SK-N-MC (cell line): ENCODE measurements around the gene SEMA3B.

Source experiments
- EZH2 ChIP-seq: fragments of 200-600 bp; sonication (generic); IDR thresholded peaks from one replicate; pipeline ENCODE4 v1.6.1; 2017; ENCODE audit warnings: antibody characterized with exemption
- FOXP2 ChIP-seq: optimal IDR thresholded peaks from 2 replicates; pipeline ENCODE3; 2011; ENCODE audit warnings: mild to moderate bottlenecking, moderate library complexity; ENCODE audit not compliant: insufficient read depth; ENCODE audit errors: extremely low read length, control extremely low read depth
- POLR2AphosphoS5 ChIP-seq: IDR thresholded peaks from 2 replicates; pipeline ENCODE4 v1.6.1; 2012; ENCODE audit warnings: mild to moderate bottlenecking, low read depth, low read length, borderline replicate concordance

GRCh38 chr3:50322386-50323091 lies 53.6 kb downstream of the SEMA3B start, which contains the start of gene HYAL2:
- TF ChIP-seq EZH2 (no peak), POLR2AphosphoS5 (no peak), FOXP2 (no peak)
